DOHH2 (cell line): ENCODE measurements around the gene PARP16.

ENCODE experiments used
- CTCF ChIP-seq: fragments of 200-600 bp; sonication (generic); IDR thresholded peaks from one replicate; pipeline ENCODE4 v1.5.1; 2014; ENCODE audit warnings: antibody characterized with exemption, mild to moderate bottlenecking, low read depth, low read length; ENCODE audit not compliant: poor library complexity, severe bottlenecking
- EZH2phosphoT487 ChIP-seq: fragments of 200-600 bp; sonication (generic); IDR thresholded peaks from 2 replicates; pipeline ENCODE4 v1.6.1; 2017; ENCODE audit warnings: borderline replicate concordance, mild to moderate bottlenecking, antibody characterized with exemption, low read length, moderate library complexity, mixed read lengths

DNA sequence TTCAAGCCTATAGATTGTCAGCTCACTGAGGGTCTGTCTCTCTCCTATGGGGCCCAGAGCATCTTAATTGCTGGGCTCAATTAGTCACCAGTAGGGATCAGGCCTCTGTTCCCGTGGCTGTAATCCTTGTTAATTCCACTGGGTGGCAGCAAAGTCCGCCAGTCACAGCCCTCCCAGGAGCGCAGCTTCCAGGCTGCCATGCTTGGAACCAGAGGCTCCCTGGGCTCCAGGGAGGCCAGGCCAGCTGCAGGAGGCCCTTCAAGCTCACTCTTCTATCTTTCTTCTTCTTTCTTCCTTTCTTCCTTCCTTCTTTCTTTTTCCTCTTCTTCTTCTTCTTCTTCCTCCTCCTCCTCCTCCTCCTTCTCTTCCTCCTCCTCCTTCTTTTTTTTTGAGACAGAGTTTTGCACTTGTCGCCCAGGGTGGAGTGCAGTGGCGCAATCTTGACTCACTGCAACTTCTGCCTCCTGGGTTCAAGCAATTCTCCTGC, 32.2 kb upstream of the PARP16 start:
- TF ChIP-seq CTCF (peak; percentile 80), EZH2phosphoT487 (no peak)
